Liver (tissue), 9 donors: ENCODE results near the gene SLC30A5. TPM values are rescaled to one million over a fixed set of nuclear protein-coding genes. Genes with fewer than 3 reads are reported as not detected.
"Not testable (repeated sequence)": the region's sequence is repeated elsewhere in the genome, so short reads cannot be mapped to it uniquely, and the experiment has no call there.

Experiments
- DNase-seq: peaks from one replicate; pipeline ENCODE4 v3.0.0-alpha.2; 2017; ENCODE audit warnings: low spot score
- H3K27ac ChIP-seq, 2 donors: one replicate each; pipeline ENCODE4 v1.7.0; 2013; ENCODE audit warnings: inconsistent platforms in 2 of 2, low read length in 2 of 2, control low read depth in 1 of 2, low read depth in 1 of 2, mild to moderate bottlenecking in 1 of 2
- H3K27me3 ChIP-seq, 4 donors: one replicate each; pipeline versions ENCODE4 v1.6.1 to v1.7.0; 2013; ENCODE audit warnings: low read length in 3 of 4, inconsistent platforms in 1 of 4, mild to moderate bottlenecking in 1 of 4, moderate library complexity in 1 of 4; ENCODE audit not compliant: control insufficient read depth in 4 of 4, insufficient read depth in 4 of 4
- H3K36me3 ChIP-seq, 4 donors: one replicate each; pipeline versions ENCODE4 v1.6.1 to v1.7.0; 2013; ENCODE audit warnings: low read length in 3 of 4, mild to moderate bottlenecking in 3 of 4, low read depth in 1 of 4, moderate library complexity in 1 of 4; ENCODE audit not compliant: control insufficient read depth in 4 of 4, insufficient read depth in 3 of 4
- H3K4me1 ChIP-seq, 4 donors: one replicate each; pipeline versions ENCODE4 v1.6.1 to v1.7.0; 2013; ENCODE audit warnings: low read length in 3 of 4, mild to moderate bottlenecking in 3 of 4, moderate library complexity in 1 of 4; ENCODE audit not compliant: control insufficient read depth in 4 of 4, insufficient read depth in 4 of 4
- H3K4me3 ChIP-seq, 3 donors: one replicate each; pipeline versions ENCODE4 v1.6.1 to v1.7.0; 2013; ENCODE audit warnings: low read length in 3 of 3, control low read depth in 1 of 3, low read depth in 1 of 3, mild to moderate bottlenecking in 1 of 3
- H3K9ac ChIP-seq, 2 donors: one replicate each; pipeline ENCODE4 v1.7.0; 2013; ENCODE audit warnings: low read length in 2 of 2, mild to moderate bottlenecking in 2 of 2, moderate library complexity in 2 of 2, control low read depth in 1 of 2, low read depth in 1 of 2
- H3K9me3 ChIP-seq, 4 donors: one replicate each; pipeline versions ENCODE4 v1.6.1 to v1.7.0; 2013; ENCODE audit warnings: low read length in 3 of 4; ENCODE audit not compliant: control insufficient read depth in 4 of 4
- EGR1 ChIP-seq, 2 donors: IDR thresholded peaks; 2 replicates each; pipeline ENCODE4 v1.6.1; 2016 to 2018; ENCODE audit warnings: antibody characterized with exemption in 2 of 2, low read depth in 2 of 2
- FOXA1 ChIP-seq: IDR thresholded peaks from 2 replicates; pipeline ENCODE4 v1.6.1; 2016; ENCODE audit warnings: antibody characterized with exemption
- FOXA2 ChIP-seq: IDR thresholded peaks from 2 replicates; pipeline ENCODE4 v1.6.1; 2016; ENCODE audit warnings: antibody characterized with exemption
- GABPA ChIP-seq, 2 donors: IDR thresholded peaks in 1 of 2; conservative IDR thresholded peaks in 1 of 2; 2 replicates each; pipeline ENCODE4 v1.6.1; 2016; ENCODE audit warnings: antibody characterized with exemption in 2 of 2, mild to moderate bottlenecking in 1 of 2, moderate library complexity in 1 of 2
- HNF4A ChIP-seq, 2 donors: conservative IDR thresholded peaks; 2 replicates each; pipeline ENCODE4 v1.6.1; 2016; ENCODE audit warnings: antibody characterized with exemption in 2 of 2, mild to moderate bottlenecking in 2 of 2
- HNF4G ChIP-seq: IDR thresholded peaks from 2 replicates; pipeline ENCODE4 v1.6.1; 2016; ENCODE audit warnings: antibody characterized with exemption
- JUND ChIP-seq, 2 donors: IDR thresholded peaks; 2 replicates each; pipeline ENCODE4 v1.6.1; 2016; ENCODE audit warnings: antibody characterized with exemption in 2 of 2
- NR2F2 ChIP-seq: IDR thresholded peaks from 2 replicates; pipeline ENCODE4 v1.6.1; 2016; ENCODE audit warnings: antibody characterized with exemption
- RAD21 ChIP-seq, 2 donors: IDR thresholded peaks; 2 replicates each; pipeline ENCODE4 v1.6.1; 2016; ENCODE audit warnings: antibody characterized with exemption in 2 of 2, mild to moderate bottlenecking in 2 of 2
- RXRA ChIP-seq, 2 donors: IDR thresholded peaks; 2 replicates each; pipeline ENCODE4 v1.6.1; 2017 to 2018; ENCODE audit warnings: antibody characterized with exemption in 2 of 2, mild to moderate bottlenecking in 1 of 2
- SP1 ChIP-seq: IDR thresholded peaks from 2 replicates; pipeline ENCODE4 v1.6.1; 2018; ENCODE audit warnings: antibody characterized with exemption, mild to moderate bottlenecking
- TAF1 ChIP-seq: conservative IDR thresholded peaks from 2 replicates; pipeline ENCODE4 v1.6.1; 2016; ENCODE audit warnings: antibody characterized with exemption, mild to moderate bottlenecking
- YY1 ChIP-seq: IDR thresholded peaks from 2 replicates; pipeline ENCODE4 v1.6.1; 2016; ENCODE audit warnings: antibody characterized with exemption, mild to moderate bottlenecking
- WGBS: extraction: QIAGEN DNeasy Blood & Tissue Kit; methylation state at CpG from one replicate; pipeline ENCODE4 v1.1.7; 2013; 5-methylcytosine and 5-hydroxymethylcytosine counted together
- polyA plus RNA-seq, 2 donors: library from polyadenylated mRNA; stranded (reverse) in 1 of 2; unstranded in 1 of 2; fragments of 200-250 nt in 1 of 2; fragments of >200 nt in 1 of 2; fragmentation: Nextera tagmentation in 1 of 2; extraction: Ambion mirVana in 1 of 2; gene quantifications; one replicate each; pipeline versions ENCODE4 v1.2.1 to v1.2.3, GENCODE V29; 2013 to 2015
- total RNA-seq, 2 donors: library from RNA; depleted of rRNA; stranded (reverse); fragments of >200 nt; gene quantifications; one replicate each; pipeline ENCODE4 v1.2.3, GENCODE V29; 2014
- TF ChIP-seq, protein P1 (sequence below): IDR thresholded peaks from 2 replicates; pipeline ENCODE4 v1.6.1; 2016; ENCODE audit warnings: antibody characterized with exemption
- TF ChIP-seq, protein P2 (sequence below): IDR thresholded peaks from 2 replicates; pipeline ENCODE4 v1.6.1; 2016; ENCODE audit warnings: antibody characterized with exemption
- TF ChIP-seq, protein P3 (sequence below): IDR thresholded peaks from 2 replicates; pipeline ENCODE4 v1.6.1; 2016; ENCODE audit warnings: antibody characterized with exemption, mild to moderate bottlenecking
- TF ChIP-seq, protein P4 (sequence below): fragments of 150-350 bp; IDR thresholded peaks from 2 replicates; pipeline ENCODE4 v1.5.1; 2017; ENCODE audit warnings: improper control_type of control experiment, low read depth, low read length; ENCODE audit not compliant: missing input control
- TF ChIP-seq, protein P5 (sequence below): IDR thresholded peaks from 2 replicates; pipeline ENCODE4 v1.6.1; 2016; ENCODE audit warnings: antibody characterized with exemption
- donor health status: healthy.
- donor health status: healthy.
- donor health status: healthy.
- donor health status: healthy.
- donor health status: healthy.

Gene SLC30A5
- total and polyA plus RNA-seq, 4 donors: 15.5 to 37.8 (median 26.2) TPM

DNA sequence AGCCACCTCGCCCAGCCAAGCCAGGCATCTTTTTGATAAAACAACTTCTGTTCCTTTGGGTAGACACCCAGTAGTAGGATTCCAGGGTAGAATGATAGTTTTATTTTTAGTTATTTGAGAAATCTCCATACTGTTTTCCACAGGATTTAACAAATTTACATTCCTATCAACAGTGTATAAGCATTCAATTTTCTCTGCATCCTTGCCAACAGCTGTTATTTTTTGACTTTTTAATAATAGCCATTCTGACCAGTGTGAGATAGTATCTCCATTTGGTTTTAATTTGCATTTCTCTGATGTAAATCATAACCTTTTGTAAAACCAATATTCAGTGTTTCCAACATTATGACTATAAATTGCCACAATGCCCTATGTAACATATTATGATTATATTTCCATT is 45.0 kb downstream of the SLC30A5 start:
- no peak overlapping the region for H3K9ac ChIP-seq

DNA sequence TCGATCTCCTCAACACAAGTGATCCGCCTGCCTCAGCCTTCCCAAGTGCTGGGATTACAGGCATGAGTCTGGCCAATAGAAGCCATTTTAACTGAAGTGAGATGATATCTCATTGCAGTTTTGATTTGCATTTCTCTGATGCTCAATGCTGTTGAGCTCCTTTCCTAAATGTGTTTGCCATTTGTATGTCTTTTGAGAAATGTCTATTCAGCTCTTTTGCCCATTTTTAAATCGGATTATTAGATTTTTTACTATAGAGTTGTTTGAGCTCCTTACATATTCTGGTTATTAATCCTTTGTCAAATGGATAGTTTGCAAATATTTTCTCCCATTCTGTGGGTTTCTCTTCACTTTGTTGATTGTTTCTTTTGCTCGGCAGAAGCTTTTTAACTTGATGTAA is 46.4 kb downstream of the SLC30A5 start:
- not testable (repeated sequence) for H3K4me3 ChIP-seq, H3K27me3 ChIP-seq, H3K9ac ChIP-seq, H3K9me3 ChIP-seq, H3K36me3 ChIP-seq, H3K27ac ChIP-seq, DNase-seq, H3K4me1 ChIP-seq
- 94% methylated on average over 4 of the region's 4 CpGs for WGBS

More for the DNA sequence above, 45.0 kb downstream of the SLC30A5 start:
- Histone ChIP-seq H3K9me3 (peaks cover 0 to 5% (median under 1%) of the 10 kb centered on the region in 4 donors), H3K27ac (no peak overlapping the region), H3K4me3 (no peak overlapping the region), H3K27me3 (no peaks in the 10 kb centered on the region), H3K4me1 (no peaks in the 10 kb centered on the region), H3K36me3 (peaks cover 0 to 3% (median 0%) of the 10 kb centered on the region in 4 donors)
- TF ChIP-seq GABPA (IDR thresholded peaks at IDR 0.05 in 1 of 2, conservative IDR thresholded peaks at IDR 0.05 in 1 of 2) (no peak), EGR1 (IDR thresholded peaks at IDR 0.05; ENCODE audit: low read depth in 2 of 2) (no peak), SP1 (no peak), RAD21 (IDR thresholded peaks at IDR 0.05) (no peak), JUND (IDR thresholded peaks at IDR 0.05) (no peak), FOXA1 (no peak), FOXA2 (no peak), RXRA (IDR thresholded peaks at IDR 0.05) (no peak), HNF4G (no peak), HNF4A (conservative IDR thresholded peaks at IDR 0.05) (no peak), TAF1 (no peak), NR2F2 (no peak), YY1 (no peak)
- TF ChIP-seq, protein P1, sequence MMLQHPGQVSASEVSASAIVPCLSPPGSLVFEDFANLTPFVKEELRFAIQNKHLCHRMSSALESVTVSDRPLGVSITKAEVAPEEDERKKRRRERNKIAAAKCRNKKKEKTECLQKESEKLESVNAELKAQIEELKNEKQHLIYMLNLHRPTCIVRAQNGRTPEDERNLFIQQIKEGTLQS: no peak
- TF ChIP-seq, protein P2, sequence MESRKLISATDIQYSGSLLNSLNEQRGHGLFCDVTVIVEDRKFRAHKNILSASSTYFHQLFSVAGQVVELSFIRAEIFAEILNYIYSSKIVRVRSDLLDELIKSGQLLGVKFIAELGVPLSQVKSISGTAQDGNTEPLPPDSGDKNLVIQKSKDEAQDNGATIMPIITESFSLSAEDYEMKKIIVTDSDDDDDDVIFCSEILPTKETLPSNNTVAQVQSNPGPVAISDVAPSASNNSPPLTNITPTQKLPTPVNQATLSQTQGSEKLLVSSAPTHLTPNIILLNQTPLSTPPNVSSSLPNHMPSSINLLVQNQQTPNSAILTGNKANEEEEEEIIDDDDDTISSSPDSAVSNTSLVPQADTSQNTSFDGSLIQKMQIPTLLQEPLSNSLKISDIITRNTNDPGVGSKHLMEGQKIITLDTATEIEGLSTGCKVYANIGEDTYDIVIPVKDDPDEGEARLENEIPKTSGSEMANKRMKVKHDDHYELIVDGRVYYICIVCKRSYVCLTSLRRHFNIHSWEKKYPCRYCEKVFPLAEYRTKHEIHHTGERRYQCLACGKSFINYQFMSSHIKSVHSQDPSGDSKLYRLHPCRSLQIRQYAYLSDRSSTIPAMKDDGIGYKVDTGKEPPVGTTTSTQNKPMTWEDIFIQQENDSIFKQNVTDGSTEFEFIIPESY: no peak
- TF ChIP-seq, protein P3, sequence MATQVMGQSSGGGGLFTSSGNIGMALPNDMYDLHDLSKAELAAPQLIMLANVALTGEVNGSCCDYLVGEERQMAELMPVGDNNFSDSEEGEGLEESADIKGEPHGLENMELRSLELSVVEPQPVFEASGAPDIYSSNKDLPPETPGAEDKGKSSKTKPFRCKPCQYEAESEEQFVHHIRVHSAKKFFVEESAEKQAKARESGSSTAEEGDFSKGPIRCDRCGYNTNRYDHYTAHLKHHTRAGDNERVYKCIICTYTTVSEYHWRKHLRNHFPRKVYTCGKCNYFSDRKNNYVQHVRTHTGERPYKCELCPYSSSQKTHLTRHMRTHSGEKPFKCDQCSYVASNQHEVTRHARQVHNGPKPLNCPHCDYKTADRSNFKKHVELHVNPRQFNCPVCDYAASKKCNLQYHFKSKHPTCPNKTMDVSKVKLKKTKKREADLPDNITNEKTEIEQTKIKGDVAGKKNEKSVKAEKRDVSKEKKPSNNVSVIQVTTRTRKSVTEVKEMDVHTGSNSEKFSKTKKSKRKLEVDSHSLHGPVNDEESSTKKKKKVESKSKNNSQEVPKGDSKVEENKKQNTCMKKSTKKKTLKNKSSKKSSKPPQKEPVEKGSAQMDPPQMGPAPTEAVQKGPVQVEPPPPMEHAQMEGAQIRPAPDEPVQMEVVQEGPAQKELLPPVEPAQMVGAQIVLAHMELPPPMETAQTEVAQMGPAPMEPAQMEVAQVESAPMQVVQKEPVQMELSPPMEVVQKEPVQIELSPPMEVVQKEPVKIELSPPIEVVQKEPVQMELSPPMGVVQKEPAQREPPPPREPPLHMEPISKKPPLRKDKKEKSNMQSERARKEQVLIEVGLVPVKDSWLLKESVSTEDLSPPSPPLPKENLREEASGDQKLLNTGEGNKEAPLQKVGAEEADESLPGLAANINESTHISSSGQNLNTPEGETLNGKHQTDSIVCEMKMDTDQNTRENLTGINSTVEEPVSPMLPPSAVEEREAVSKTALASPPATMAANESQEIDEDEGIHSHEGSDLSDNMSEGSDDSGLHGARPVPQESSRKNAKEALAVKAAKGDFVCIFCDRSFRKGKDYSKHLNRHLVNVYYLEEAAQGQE: no peak
- TF ChIP-seq, protein P4, sequence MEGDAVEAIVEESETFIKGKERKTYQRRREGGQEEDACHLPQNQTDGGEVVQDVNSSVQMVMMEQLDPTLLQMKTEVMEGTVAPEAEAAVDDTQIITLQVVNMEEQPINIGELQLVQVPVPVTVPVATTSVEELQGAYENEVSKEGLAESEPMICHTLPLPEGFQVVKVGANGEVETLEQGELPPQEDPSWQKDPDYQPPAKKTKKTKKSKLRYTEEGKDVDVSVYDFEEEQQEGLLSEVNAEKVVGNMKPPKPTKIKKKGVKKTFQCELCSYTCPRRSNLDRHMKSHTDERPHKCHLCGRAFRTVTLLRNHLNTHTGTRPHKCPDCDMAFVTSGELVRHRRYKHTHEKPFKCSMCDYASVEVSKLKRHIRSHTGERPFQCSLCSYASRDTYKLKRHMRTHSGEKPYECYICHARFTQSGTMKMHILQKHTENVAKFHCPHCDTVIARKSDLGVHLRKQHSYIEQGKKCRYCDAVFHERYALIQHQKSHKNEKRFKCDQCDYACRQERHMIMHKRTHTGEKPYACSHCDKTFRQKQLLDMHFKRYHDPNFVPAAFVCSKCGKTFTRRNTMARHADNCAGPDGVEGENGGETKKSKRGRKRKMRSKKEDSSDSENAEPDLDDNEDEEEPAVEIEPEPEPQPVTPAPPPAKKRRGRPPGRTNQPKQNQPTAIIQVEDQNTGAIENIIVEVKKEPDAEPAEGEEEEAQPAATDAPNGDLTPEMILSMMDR: no peak
- TF ChIP-seq, protein P5, sequence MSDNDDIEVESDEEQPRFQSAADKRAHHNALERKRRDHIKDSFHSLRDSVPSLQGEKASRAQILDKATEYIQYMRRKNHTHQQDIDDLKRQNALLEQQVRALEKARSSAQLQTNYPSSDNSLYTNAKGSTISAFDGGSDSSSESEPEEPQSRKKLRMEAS: no peak
- no peak for DNase-seq
- 92% methylated on average over 1 of the region's 1 CpG for WGBS
